ENCODE results near the gene SIGLEC8.
"Not testable (repeated sequence)": the region's sequence is repeated elsewhere in the genome, so short reads cannot be mapped to it uniquely, and the experiment has no call there.

Gene SIGLEC8

DNA sequence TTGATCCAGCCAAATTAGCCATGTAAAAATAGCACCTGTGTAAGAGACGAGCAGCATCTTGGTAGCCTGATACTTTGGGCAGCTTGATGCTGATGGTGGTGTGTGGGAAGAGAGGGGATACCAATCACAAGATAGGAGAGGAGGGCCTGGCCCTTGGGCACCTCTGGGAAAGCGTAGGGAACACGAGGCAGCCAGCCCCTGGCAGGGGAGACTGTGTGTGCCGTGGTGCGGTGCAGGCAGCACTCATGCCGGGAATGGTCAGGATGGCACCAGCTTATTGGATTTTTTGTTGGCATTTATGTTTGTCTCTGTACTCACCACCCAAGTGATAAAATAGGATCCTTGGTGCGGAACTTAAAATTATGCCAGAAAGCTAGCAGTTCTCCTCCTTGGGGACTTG lies 10.2 kb downstream of the SIGLEC8 start:
- peaks cover 26% of the 10 kb centered on the region for H3K4me1 Mint-ChIP-seq
- DNase-seq, result no peak
- peaks cover 42% of the 10 kb centered on the region for H3K27me3 Mint-ChIP-seq
- CTCF ChIA-PET, result interaction anchor here (1.2 kb wide), 1 partner anchor 27 kb away, joined by 3 read pairs; no protein-coding TSS in a partner anchor
- no peak overlapping the region for H3K27ac Mint-ChIP-seq
- peak overlapping the region; percentile 32 for H3K4me3 Mint-ChIP-seq
- H3K9me3 Mint-ChIP-seq, result peaks cover 20% of the 10 kb centered on the region
- peaks cover 7% of the 10 kb centered on the region for H3K36me3 Mint-ChIP-seq

DNA sequence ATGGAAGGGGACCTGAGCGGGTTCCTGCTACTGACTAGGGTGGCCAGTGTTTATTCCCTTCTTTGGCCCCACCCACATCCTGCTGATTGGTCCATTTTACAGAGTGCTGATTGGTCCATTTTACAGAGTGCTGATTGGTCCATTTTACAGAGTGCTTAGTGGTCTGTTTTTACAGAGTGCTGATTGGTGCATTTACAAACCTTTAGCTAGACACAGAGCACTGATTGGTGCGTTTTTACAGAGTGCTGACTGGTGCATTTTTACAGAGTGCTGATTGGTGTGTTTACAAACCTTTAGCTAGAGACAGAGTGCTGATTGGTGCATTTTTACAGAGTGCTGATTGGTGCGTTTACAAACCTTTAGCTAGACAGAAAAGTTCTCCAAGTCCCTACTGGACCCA lies 10.7 kb downstream of the SIGLEC8 start:
- H3K4me3 Mint-ChIP-seq, DNase-seq, H3K27ac Mint-ChIP-seq, H3K36me3 Mint-ChIP-seq: not testable (repeated sequence)
- CTCF ChIA-PET, result interaction anchor here (1.2 kb wide), 1 partner anchor 27 kb away, joined by 3 read pairs; no protein-coding TSS in a partner anchor
- Mint-ChIP-seq H3K4me1 (peaks cover 30% of the 10 kb centered on the region), H3K9me3 (peaks cover 20% of the 10 kb centered on the region), H3K27me3 (peaks cover 46% of the 10 kb centered on the region)

DNA sequence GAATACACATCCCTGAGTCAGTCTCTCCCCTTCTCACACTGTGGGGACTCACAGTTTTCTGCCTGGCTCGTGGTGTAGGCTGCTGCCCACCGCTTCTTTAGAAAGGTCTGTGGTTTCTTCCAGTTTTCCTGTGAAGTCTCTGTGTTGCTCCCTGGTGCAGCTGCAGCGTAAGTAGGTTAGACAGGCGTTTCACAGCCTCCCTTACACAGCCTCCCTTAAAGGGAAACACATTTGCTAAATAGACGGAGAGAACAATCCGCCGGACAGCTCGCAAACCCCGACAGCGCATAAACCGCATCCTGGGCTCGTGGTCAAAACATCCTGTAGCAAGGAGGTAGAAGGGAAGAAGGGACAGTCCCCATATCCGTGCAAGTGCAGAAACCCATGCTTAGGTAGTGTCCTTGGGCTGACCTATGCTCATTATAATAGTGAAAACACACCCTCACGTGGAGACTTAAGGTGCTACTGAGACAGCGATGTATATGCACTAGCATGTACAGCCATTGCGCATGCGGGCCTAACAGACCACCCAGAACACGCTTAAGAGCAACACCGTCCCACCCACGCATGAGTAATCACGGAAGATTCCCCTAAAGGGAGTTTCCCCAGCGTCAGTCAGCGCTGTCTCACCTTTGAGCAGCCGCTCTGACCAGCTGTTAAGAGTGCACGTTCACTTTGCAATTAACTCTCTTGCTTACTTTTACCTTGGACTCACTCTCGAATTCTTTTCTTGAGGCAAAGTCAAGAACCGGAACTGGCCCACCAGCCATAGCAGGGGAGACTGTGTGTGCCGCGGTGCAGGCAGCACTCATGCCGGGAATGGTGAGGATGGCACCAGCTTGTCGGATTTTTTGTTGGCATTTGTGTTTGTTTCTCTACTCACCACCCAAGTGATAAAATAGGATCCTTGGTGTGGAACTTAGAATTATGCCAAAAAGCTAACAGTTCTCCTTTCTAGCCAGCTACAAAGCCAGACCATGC lies 16.6 kb downstream of the SIGLEC8 start:
- Mint-ChIP-seq H3K36me3 (peaks cover 1% of the 10 kb centered on the region), H3K9me3 (peaks cover under 1% of the 10 kb centered on the region), H3K4me1 (peaks cover 46% of the 10 kb centered on the region), H3K27ac (peak overlapping the region; percentile 62), H3K4me3 (peak overlapping the region; percentile 70), H3K27me3 (peaks cover 66% of the 10 kb centered on the region)
- CTCF ChIA-PET, result interaction anchor here (0.9 to 6.9 kb wide), 6 partner anchors 20 to 215 kb away, joined by 3 to 58 read pairs (median 5); partner anchors contain the start of gene SIGLEC10
- DNase-seq, result peak; percentile 91

DNA sequence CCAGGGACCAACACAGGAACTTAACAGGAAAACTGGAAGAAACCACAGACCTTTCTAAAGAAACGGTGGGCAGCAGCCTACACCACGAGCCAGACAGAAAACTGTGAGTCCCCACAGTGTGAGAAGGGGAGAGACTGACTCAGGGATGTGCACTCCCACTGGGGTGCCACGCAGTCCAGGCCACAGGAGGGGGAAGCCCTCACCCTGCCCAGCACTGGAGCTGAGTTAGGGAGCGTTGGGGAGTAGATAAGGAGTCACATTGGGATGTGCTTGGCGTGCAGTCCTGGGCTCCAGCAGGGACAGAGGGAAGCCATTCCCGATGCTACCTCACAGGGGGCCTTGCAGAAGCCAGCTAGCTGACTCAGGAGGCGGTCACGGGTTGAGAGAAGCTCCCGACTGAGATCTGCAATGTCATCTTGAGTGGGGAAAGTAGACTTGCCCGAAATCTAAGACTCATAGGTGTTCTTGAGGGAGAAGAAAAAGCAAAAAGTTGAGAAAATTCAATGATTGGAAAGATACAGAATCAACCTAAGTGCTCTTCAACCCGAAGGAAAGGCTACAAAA lies 17.3 kb downstream of the SIGLEC8 start:
- peak; percentile 24 for DNase-seq
- no peaks in the 10 kb centered on the region for H3K36me3 Mint-ChIP-seq

DNA sequence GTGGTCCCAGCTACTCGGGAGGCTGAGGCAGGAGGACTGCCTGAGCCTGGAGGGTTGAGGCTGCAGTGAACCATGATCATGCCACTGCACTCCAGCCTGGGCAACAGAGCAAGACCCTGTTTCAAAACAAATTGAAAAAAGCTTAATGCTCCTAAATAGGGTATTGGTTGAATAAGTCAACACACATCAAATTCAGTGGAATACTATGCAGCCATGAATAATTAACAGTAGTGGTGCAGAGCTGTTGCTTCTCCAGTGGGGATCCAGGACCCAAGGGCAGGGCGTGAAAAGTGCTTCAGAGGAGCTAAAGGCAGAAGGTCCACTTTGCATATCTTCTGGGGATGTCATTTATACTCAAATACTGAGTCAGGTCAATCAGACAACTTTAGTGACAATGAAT lies 18.2 kb downstream of the SIGLEC8 start:
- DNase-seq, result no peak
- H3K4me1 Mint-ChIP-seq, result peaks cover 45% of the 10 kb centered on the region
- H3K27me3 Mint-ChIP-seq, result peaks cover 64% of the 10 kb centered on the region
- CTCF ChIA-PET, result interaction anchor here (1.4 to 6.9 kb wide), 9 partner anchors 9 to 101 kb away, joined by 3 to 58 read pairs (median 5); partner anchors contain the start of gene SIGLEC10
- no peak overlapping the region for H3K4me3 Mint-ChIP-seq
- no peak overlapping the region for H3K27ac Mint-ChIP-seq
- H3K36me3 Mint-ChIP-seq, result no peaks in the 10 kb centered on the region
- H3K9me3 Mint-ChIP-seq, result no peaks in the 10 kb centered on the region

More for the DNA sequence above, 17.3 kb downstream of the SIGLEC8 start:
- Mint-ChIP-seq H3K27me3 (peaks cover 68% of the 10 kb centered on the region), H3K4me1 (peaks cover 45% of the 10 kb centered on the region), H3K27ac (no peak overlapping the region), H3K9me3 (no peaks in the 10 kb centered on the region), H3K4me3 (peak overlapping the region; percentile 70)
- CTCF ChIA-PET, result interaction anchor here (1.0 to 6.9 kb wide), 7 partner anchors 16 to 216 kb away, joined by 3 to 58 read pairs (median 6); partner anchors contain the start of gene SIGLEC10

DNA sequence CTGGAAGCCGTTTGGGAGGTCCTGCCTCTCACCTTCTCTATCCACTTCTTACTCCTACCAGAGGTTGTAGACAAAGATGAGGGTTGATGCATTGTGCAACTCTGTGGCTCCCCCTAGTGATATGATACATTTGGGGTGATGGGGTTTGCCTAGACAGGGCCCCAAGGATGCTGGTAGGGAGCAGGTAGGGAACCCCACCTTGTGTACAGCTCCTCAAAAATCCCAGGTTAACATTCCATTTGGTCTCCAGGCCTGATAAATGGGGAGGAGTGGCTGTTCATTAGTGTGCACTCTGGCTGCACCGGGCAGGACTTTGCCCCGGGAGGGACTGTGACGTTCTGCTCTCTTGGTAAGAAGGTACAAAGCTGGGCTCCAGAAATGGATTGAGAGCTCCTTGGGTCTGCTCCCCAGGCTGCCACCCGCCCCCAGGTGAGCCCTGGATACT lies 19.2 kb downstream of the SIGLEC8 start:
- Mint-ChIP-seq H3K4me1 (peaks cover 45% of the 10 kb centered on the region), H3K4me3 (no peak overlapping the region), H3K27me3 (peaks cover 60% of the 10 kb centered on the region), H3K36me3 (no peaks in the 10 kb centered on the region), H3K27ac (no peak overlapping the region), H3K9me3 (no peaks in the 10 kb centered on the region)
- DNase-seq, result peak; percentile 53
- CTCF ChIA-PET, result interaction anchor here (0.8 to 6.9 kb wide), 10 partner anchors 10 to 1166 kb away, joined by 3 to 58 read pairs (median 6); partner anchors contain the start of gene SIGLEC10

DNA sequence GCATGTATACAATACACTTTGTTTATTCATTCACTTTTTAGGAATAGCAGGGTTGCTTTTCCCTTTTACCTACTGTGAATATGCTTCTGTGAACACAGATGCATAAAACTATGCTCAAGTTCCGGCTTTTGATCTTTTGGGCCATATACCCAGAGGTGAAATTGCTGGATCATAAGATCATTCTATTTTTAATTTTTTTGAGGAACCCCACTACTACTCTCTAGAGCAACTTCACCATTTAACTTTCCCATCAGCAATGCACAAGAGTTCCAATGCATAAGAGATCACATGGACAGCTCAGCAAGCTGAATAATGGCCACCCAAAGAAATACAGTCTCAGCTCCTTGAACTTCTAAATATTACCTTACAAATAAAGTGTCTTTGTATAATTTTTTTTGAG lies 23.8 kb downstream of the SIGLEC8 start:
- DNase-seq, result no peak
- Mint-ChIP-seq H3K4me1 (peaks cover 10% of the 10 kb centered on the region), H3K4me3 (no peak overlapping the region), H3K27ac (no peak overlapping the region), H3K36me3 (no peaks in the 10 kb centered on the region), H3K27me3 (peaks cover 30% of the 10 kb centered on the region), H3K9me3 (no peaks in the 10 kb centered on the region)
- CTCF ChIA-PET, result interaction anchor here (0.9 to 1.5 kb wide), 2 partner anchors 10 to 38 kb away, joined by 3 to 4 read pairs; no protein-coding TSS in a partner anchor

DNA sequence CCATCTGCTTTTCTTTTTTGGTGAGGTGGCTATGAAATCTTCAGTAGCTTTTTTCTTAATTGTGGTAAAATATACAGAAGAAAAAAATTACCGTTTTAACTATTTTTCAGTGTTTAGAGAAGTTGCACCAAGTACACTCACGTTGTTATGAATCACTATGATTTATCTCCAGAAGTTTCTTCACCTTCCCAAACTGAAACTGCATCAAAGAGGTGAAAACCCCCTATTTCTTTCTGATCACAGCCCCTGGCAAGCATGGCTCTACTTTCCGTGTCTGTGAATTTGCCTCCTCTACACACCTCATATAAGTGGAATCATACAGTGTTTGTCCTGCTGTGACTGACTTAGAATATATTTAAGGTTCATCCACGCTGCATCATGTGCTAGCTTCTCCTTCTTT lies 25.2 kb downstream of the SIGLEC8 start:
- no peak overlapping the region for H3K27ac Mint-ChIP-seq
- H3K27me3 Mint-ChIP-seq, result peaks cover 18% of the 10 kb centered on the region
- no peak for DNase-seq
- H3K4me1 Mint-ChIP-seq, result peaks cover under 1% of the 10 kb centered on the region
- CTCF ChIA-PET, result no interaction called here
- H3K36me3 Mint-ChIP-seq, result no peaks in the 10 kb centered on the region
- no peaks in the 10 kb centered on the region for H3K9me3 Mint-ChIP-seq
- H3K4me3 Mint-ChIP-seq, result no peak overlapping the region

DNA sequence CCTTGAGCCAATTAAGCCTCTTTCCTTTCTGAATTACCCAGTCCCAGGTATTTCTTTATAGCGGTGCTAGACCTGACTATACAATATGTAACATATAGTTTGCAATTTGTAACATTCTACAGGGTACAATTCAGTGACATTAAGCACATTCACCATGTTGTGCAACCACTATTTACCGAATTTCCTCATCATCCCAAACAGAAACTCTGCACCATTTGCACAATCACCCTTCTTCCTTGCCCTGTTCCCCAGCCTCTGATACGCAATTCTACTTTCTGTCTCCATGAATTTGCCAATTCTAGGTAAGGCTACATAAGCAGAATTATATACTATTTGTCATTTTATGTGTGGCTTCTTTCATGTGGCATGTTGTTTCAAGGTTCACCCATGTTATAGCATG lies 27.1 kb downstream of the SIGLEC8 start:
- Mint-ChIP-seq H3K4me3 (no peak overlapping the region), H3K9me3 (no peaks in the 10 kb centered on the region), H3K36me3 (no peaks in the 10 kb centered on the region), H3K27me3 (peaks cover 13% of the 10 kb centered on the region), H3K27ac (no peak overlapping the region), H3K4me1 (no peaks in the 10 kb centered on the region)
- CTCF ChIA-PET, result no interaction called here
- no peak for DNase-seq

DNA sequence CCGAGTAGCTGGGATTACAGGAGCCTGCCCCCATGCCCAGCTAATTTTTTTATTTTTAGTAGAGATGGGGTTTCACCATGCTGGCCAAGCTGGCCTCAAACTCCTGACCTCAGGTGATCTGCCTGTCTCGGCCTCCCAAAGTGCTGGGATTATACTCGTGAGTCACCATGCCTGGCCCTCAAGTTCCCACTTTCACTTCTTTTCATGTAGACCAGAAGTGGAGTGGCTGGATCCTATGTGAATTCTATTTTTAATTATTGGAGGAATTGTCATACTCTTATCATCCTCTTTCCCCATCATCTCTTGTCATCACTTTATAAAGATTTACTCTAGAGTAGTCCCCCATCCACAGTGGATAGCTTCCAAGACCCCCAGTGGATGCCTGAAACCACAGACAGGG lies 28.0 kb downstream of the SIGLEC8 start:
- CTCF ChIA-PET, result no interaction called here
- H3K36me3 Mint-ChIP-seq, result no peaks in the 10 kb centered on the region
- H3K27ac Mint-ChIP-seq, result no peak overlapping the region

DNA sequence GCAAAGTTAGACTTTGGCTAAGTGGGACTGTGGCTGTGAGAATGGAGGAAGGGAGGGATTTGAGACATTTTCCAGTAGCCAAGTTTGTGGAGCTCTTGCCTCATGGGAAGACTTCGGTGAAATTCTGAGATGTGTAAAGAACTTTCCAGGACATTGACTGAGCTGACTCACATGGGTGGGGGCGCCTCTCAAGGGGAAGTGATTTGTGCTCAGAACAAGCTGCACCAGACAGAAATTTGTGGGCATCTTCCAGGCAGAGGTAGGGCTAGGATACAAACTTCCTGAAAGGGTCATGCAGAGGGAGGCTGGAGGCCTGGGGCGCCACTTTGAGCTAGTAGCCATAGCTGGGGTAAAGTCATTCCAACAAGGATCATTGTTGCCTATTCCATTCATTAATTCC lies 31.1 kb downstream of the SIGLEC8 start:
- no peaks in the 10 kb centered on the region for H3K36me3 Mint-ChIP-seq
- H3K4me3 Mint-ChIP-seq, result no peak overlapping the region
- CTCF ChIA-PET, result interaction anchor here (1.5 to 1.6 kb wide), 2 partner anchors 9 to 89 kb away, joined by 3 to 7 read pairs; no protein-coding TSS in a partner anchor
- H3K4me1 Mint-ChIP-seq, result no peaks in the 10 kb centered on the region
- no peak overlapping the region for H3K27ac Mint-ChIP-seq
- DNase-seq, result no peak
- peaks cover 17% of the 10 kb centered on the region for H3K27me3 Mint-ChIP-seq
- no peaks in the 10 kb centered on the region for H3K9me3 Mint-ChIP-seq

More for the DNA sequence above, 28.0 kb downstream of the SIGLEC8 start:
- Mint-ChIP-seq H3K9me3 (no peaks in the 10 kb centered on the region), H3K4me1 (no peaks in the 10 kb centered on the region), H3K27me3 (peaks cover 15% of the 10 kb centered on the region), H3K4me3 (no peak overlapping the region)
- no peak for DNase-seq

DNA sequence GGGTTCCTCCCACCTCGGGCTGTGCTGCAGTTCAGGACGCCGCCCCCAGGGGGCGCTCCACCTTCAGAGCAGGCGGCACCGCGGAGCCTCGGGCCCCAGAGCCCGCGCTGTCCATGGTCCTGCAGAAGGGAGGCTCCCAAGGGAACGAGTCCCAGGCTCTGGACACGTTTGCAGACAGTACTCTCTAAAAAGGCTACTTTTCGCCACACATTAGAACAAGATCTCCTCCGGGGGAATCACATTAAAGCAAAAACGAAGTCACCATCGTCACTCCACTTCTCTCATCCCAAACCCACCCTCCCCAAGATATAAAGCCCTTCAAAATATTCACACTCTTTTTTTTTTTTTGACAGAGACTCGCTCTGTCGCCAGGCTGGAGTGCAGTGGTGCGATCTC lies 36.2 kb downstream of the SIGLEC8 start:
- H3K27ac Mint-ChIP-seq, result no peak overlapping the region
- no peaks in the 10 kb centered on the region for H3K36me3 Mint-ChIP-seq
- peak; percentile 91 for DNase-seq
- H3K4me1 Mint-ChIP-seq, result peaks cover 6% of the 10 kb centered on the region
- no peaks in the 10 kb centered on the region for H3K9me3 Mint-ChIP-seq
- H3K27me3 Mint-ChIP-seq, result peaks cover 57% of the 10 kb centered on the region
- CTCF ChIA-PET, result interaction anchor here (0.6 to 1.9 kb wide), 12 partner anchors 14 to 239 kb away, joined by 3 to 9 read pairs (median 3); no protein-coding TSS in a partner anchor
- no peak overlapping the region for H3K4me3 Mint-ChIP-seq

DNA sequence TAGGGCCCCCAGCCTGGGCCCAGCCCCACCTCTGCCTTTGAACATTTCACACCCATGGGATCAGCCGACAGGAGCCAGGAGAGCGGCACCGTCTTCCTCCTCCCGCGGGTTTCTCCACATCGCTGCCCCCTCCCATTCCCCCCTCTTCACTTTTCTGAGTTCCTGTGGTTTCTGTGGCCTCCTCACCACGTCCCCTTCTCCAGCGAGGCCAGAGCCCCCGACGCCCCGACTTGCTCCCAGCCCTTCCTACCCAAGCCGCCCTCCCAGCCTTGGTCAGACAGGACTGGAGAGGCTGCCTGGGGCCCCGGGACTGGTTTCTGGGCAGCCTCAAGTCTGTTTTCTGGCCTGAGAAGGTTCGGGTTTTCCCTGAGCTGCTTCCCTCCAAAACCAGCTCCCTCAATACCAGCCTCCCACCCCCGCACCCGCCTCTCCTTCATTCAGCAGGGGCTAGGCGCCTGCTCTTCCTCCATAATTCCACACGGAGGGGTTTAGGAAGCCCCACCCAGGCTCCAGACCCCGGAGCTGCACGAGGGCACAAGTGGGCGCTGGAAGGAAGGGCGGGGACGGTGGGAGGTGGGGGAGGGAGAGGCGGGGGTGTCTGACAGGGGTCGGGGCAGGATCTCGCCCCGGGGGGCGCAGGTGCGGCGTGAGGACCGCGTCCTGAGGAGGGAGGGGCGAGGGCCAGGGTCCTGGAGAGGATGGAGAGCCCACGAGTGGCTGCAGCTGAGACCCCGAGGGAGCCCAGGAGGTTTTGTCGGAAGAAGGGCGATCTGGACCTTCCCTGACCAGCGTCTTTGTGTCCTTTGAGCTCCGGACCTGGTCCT lies 36.8 kb downstream of the SIGLEC8 start:
- peaks cover 57% of the 10 kb centered on the region for H3K27me3 Mint-ChIP-seq

More for the DNA sequence above, 36.8 kb downstream of the SIGLEC8 start:
- peaks cover 6% of the 10 kb centered on the region for H3K4me1 Mint-ChIP-seq
- no peaks in the 10 kb centered on the region for H3K9me3 Mint-ChIP-seq
- H3K4me3 Mint-ChIP-seq, result no peak overlapping the region
- CTCF ChIA-PET, result interaction anchor here (0.6 to 2.0 kb wide), 18 partner anchors 11 to 240 kb away, joined by 3 to 9 read pairs (median 3); partner anchors contain the start of gene NKG7
- H3K36me3 Mint-ChIP-seq, result no peaks in the 10 kb centered on the region
- no peak overlapping the region for H3K27ac Mint-ChIP-seq
- no peak for DNase-seq
